ENCODE measurements around the gene MLLT6.

DNA sequence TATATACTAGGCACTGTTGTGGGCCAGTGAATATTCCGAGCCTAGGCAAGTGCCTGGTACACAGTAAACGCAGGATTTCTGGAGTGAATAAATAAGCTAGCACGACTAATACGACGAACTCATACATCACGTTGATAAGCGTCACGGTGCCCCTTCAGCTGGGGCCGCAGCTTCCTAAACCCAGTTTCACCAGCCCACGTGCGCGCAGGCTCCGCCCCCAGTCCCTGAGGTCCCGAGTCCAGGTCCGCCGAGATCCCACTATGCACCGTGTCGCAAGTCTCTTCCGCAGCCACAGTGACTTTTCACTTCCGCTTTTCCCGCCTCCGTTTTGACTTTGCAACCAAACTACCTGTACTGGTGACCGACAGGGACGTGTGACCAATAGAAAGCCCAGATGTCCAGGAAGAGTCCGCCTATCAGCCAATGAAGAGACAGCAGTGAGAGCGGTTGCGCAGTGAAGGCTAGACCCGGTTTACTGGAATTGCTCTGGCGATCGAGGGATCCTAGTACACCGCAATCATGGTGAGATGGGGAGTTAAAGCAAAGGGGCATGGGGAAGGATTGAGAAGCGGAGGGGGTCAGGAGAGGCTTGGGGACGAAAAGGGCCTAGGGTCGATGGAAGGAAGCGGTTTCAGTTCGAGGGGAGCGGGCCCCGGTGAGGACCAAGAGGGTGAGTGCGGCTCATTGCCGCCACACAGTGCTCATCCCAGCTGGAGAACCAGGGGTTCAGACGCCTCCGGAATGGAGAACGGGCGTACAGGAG lies 47.4 kb downstream of the MLLT6 start, which contains the start of gene PSMB3:
- TF ChIP-seq POLR2A (IDR thresholded peaks at IDR 0.05) (peak; percentile 50), POLR2AphosphoS5 (IDR thresholded peaks at IDR 0.05) (peak; percentile 65 to 85 (median 74))
- TF ChIP-seq, protein P1, sequence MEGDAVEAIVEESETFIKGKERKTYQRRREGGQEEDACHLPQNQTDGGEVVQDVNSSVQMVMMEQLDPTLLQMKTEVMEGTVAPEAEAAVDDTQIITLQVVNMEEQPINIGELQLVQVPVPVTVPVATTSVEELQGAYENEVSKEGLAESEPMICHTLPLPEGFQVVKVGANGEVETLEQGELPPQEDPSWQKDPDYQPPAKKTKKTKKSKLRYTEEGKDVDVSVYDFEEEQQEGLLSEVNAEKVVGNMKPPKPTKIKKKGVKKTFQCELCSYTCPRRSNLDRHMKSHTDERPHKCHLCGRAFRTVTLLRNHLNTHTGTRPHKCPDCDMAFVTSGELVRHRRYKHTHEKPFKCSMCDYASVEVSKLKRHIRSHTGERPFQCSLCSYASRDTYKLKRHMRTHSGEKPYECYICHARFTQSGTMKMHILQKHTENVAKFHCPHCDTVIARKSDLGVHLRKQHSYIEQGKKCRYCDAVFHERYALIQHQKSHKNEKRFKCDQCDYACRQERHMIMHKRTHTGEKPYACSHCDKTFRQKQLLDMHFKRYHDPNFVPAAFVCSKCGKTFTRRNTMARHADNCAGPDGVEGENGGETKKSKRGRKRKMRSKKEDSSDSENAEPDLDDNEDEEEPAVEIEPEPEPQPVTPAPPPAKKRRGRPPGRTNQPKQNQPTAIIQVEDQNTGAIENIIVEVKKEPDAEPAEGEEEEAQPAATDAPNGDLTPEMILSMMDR (IDR thresholded peaks at IDR 0.05), result no peak
